Stimulated activated naive CD8-positive, alpha-beta T cell treated with anti-CD3 and anti-CD28 coated beads, Interleukin-15, Interleukin-2, amounts not matched to agents 100 ng/mL and 50 ng/mL, for 24 hours (primary cell): ENCODE measurements around the gene SPTB.
"Not testable (repeated sequence)": the region's sequence is repeated elsewhere in the genome, so short reads cannot be mapped to it uniquely, and the experiment has no call there.

Experiments
- H3K27ac Mint-ChIP-seq: one replicate; pipeline ENCODE4 v1.8.0; 2021; ENCODE audit warnings: mild to moderate bottlenecking, mixed read lengths
- H3K27me3 Mint-ChIP-seq: one replicate; pipeline ENCODE4 v1.8.0; 2021; ENCODE audit warnings: mixed read lengths
- H3K36me3 Mint-ChIP-seq: one replicate; pipeline ENCODE4 v1.8.0; 2021; ENCODE audit warnings: low read depth, mixed read lengths
- H3K4me1 Mint-ChIP-seq: one replicate; pipeline ENCODE4 v1.8.0; 2021; ENCODE audit warnings: low read depth, mixed read lengths
- H3K4me3 Mint-ChIP-seq: one replicate; pipeline ENCODE4 v1.8.0; 2021; ENCODE audit warnings: mild to moderate bottlenecking, mixed read lengths
- H3K9me3 Mint-ChIP-seq: one replicate; pipeline ENCODE4 v1.8.0; 2021; ENCODE audit warnings: mixed read lengths

Gene SPTB

DNA sequence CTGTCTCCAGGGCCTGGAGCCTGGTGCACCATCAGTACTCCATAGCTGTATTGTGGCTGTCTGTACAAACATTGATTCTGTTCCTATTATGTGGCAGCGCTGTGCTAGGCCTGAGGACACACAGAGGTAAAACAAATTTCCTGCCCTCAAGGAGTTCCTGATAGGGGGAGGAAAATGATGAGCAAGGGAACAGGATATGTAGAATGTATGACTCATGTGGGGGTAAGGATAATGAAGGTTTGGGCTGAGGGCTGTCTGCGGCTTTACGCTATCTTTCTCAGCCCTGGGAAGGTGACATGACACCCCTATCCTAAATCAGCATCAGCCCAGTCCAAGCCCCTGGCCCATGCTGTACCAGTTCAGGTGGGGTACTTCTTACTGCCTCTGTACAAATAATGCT, 74.1 kb downstream of the SPTB start:
- not testable (repeated sequence) for H3K36me3 Mint-ChIP-seq, H3K27me3 Mint-ChIP-seq, H3K4me3 Mint-ChIP-seq

DNA sequence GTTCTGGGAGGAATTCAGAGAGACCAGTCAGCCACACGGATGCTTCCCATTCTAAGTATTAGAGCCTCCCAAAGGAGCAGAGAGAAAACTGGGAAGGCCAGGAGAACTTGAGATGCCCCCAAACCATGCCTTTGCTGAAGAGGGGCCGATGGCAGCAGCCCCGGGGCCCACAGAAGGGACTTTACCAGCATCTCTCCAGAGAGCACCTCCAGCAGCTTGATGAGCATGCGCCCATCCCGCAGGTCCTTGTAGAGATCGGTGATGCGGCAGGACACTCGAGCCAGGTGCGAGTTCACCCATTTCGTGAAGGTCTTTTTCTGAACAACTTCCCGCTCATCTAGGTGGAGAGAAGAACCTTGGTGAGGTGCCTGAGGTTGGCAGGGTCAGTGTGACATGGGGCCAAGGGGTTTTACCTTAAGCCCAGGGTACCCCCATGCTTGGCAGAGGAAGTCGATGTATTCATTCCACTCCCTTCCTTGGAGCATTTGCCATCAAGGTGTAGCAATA, 74.9 kb downstream of the SPTB start:
- no peaks in the 10 kb centered on the region for H3K27me3 Mint-ChIP-seq

More for the DNA sequence above, 74.1 kb downstream of the SPTB start:
- H3K27ac Mint-ChIP-seq, H3K4me1 Mint-ChIP-seq, H3K9me3 Mint-ChIP-seq: not testable (repeated sequence)

DNA sequence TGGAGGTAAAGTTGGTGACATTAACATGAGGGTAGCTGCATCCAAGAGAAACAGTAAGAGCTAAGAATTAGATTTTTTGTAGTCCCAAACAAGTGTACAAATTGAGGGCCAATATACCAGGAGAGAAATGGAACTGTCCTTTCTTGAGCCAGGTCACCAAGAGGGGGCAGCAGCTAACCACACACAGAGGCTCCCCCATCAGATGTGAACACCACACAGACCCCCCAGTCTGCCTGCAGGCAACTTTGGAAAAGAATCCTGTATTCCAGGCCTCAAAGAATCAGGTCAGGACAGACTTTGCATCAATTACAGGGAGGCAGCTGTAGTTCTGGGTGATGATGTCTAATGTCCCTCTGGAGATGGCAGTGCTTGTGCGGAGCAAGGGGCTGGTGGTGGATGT, 77.9 kb downstream of the SPTB start:
- H3K27ac Mint-ChIP-seq, result no peak overlapping the region
- no peaks in the 10 kb centered on the region for H3K4me1 Mint-ChIP-seq
- H3K27me3 Mint-ChIP-seq, result no peaks in the 10 kb centered on the region
- H3K36me3 Mint-ChIP-seq, result no peaks in the 10 kb centered on the region
- no peak overlapping the region for H3K4me3 Mint-ChIP-seq
- H3K9me3 Mint-ChIP-seq, result no peaks in the 10 kb centered on the region

More for the DNA sequence above, 74.9 kb downstream of the SPTB start:
- H3K27ac Mint-ChIP-seq, result no peak overlapping the region
- H3K9me3 Mint-ChIP-seq, result no peaks in the 10 kb centered on the region
- no peaks in the 10 kb centered on the region for H3K36me3 Mint-ChIP-seq
- no peak overlapping the region for H3K4me3 Mint-ChIP-seq
- no peaks in the 10 kb centered on the region for H3K4me1 Mint-ChIP-seq

DNA sequence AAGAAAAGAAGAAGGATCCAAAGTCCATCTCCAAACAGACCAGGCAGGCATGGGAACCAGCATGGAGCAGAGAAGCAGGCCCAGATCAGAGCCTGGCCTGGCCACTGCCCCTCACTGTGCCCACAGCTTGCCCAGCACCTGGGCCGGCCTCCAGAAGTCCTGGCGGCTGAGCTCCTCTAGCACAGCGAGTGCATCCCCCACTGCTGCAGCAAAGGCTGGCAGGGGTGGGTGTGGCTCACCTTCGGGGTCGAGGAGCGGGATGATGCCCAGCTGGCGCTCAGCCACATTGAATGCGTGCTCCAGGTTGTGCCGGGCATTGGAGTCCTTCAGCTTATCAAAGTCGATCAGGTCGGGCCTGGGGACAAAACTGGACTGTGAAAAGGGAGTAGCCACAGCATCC, 78.7 kb downstream of the SPTB start:
- H3K27ac Mint-ChIP-seq, result no peak overlapping the region
- H3K36me3 Mint-ChIP-seq, result no peaks in the 10 kb centered on the region
- H3K4me1 Mint-ChIP-seq, result no peaks in the 10 kb centered on the region

DNA sequence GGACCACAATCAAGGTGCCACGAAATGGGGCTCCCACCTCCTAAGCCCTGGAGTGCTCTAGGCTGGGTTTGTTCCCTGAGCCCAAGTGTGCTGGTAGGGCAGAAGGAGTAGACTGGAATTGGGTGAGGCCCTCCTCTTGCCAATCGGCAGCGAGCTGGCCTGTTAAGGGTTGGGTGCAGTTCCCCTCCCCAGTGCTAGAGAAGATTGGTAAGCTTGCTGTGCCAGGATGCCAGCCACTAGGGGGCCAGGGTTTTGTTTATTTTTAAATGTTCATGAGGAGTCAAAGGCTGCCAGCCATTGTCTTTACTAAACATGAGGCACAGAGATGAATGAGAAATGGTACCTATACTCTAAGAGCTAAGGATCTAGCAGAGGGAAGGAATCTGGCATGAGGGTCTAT, 79.7 kb downstream of the SPTB start:
- no peaks in the 10 kb centered on the region for H3K36me3 Mint-ChIP-seq
- H3K27ac Mint-ChIP-seq, result no peak overlapping the region
- H3K9me3 Mint-ChIP-seq, result no peaks in the 10 kb centered on the region
- H3K27me3 Mint-ChIP-seq, result no peaks in the 10 kb centered on the region
- H3K4me3 Mint-ChIP-seq, result no peak overlapping the region
- no peaks in the 10 kb centered on the region for H3K4me1 Mint-ChIP-seq

More for the DNA sequence above, 78.7 kb downstream of the SPTB start:
- Mint-ChIP-seq H3K27me3 (no peaks in the 10 kb centered on the region), H3K4me3 (no peak overlapping the region), H3K9me3 (no peaks in the 10 kb centered on the region)

DNA sequence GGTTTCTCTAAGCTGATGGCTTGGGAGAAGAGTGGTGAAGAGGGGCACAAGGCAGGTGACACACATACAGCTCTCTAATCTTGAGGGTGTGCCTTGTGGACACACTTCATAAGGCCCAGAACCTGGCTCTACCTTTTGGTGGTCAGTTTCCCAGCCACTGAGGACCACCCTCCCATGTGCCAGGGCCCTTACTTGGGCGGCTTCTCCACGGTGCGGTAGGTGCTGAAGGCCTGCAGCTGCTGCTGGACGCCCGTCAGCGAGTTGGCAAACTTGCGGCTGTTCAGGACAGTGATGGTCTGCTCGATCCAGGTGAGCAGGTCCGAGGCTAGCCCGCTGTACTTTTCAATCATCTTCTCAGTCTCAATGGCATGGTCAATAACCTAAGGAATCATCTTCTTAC, 80.2 kb downstream of the SPTB start:
- H3K27ac Mint-ChIP-seq, result no peak overlapping the region
- no peak overlapping the region for H3K4me3 Mint-ChIP-seq
- no peaks in the 10 kb centered on the region for H3K27me3 Mint-ChIP-seq
- no peaks in the 10 kb centered on the region for H3K9me3 Mint-ChIP-seq
- no peaks in the 10 kb centered on the region for H3K36me3 Mint-ChIP-seq
- no peaks in the 10 kb centered on the region for H3K4me1 Mint-ChIP-seq

DNA sequence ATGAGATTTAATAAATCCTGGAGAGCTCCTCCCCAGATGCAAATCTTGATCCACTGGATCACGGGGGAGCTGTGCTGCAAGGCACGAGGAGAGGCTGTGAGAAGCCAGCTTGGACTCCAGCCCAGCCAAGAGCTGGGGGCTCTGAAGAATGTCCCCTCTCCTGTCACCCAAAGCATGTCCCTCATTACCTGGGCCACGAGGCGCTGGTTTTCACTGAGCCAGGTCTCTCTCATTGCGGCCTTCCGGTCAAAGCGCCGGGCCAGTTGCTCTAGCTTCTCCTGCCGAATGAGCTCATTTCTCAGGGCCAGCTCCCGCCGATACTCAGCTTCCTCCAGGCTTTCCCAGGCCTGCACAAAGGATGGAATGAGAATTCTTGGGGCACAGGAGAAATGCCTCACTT, 83.3 kb downstream of the SPTB start:
- Mint-ChIP-seq H3K4me3 (no peak overlapping the region), H3K27me3 (no peaks in the 10 kb centered on the region), H3K9me3 (no peaks in the 10 kb centered on the region), H3K4me1 (no peaks in the 10 kb centered on the region), H3K27ac (no peak overlapping the region), H3K36me3 (no peaks in the 10 kb centered on the region)

DNA sequence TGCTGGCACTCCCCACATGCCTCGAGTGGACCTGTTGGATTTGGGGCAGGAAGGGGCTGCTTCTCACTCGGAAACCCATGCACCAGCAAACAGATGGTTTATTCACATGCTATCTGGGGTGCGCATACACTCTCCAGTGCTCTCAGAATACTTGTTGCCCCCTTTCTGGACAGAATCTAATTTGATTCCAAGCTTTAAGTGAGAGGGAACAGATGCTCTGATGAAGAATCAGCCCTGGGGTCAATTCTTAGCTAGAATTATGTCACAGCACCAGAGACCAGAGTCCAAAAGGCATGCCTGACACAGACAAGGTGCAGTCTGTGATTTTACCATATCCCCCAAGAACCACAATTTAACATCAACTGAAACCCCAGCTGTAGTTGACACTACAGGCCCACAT, 83.8 kb downstream of the SPTB start:
- H3K4me3 Mint-ChIP-seq, result no peak overlapping the region
- no peaks in the 10 kb centered on the region for H3K27me3 Mint-ChIP-seq
- H3K4me1 Mint-ChIP-seq, result no peaks in the 10 kb centered on the region
- H3K27ac Mint-ChIP-seq, result no peak overlapping the region
- no peaks in the 10 kb centered on the region for H3K36me3 Mint-ChIP-seq
- no peaks in the 10 kb centered on the region for H3K9me3 Mint-ChIP-seq

DNA sequence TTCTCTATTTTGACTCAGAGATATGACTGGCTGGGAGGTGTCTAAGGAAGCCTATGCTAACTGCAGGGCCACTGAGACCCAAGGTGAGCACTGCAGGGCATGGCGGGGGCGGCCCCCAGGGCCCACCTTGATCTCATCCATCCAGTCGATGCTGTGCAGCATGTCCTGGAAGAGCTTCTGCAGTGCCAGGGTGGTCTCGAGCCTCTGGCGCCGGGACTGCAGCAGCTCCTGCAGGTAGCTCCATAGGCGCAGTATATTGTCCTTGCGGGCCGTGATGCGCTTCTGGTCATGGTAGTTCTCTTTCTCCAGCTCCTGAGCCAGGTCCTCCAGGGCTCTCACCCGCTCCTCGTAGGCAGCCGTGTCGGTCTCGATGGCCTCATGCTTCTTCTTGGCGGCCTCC, 84.5 kb downstream of the SPTB start:
- Mint-ChIP-seq H3K9me3 (no peaks in the 10 kb centered on the region), H3K4me3 (no peak overlapping the region), H3K36me3 (no peaks in the 10 kb centered on the region), H3K4me1 (no peaks in the 10 kb centered on the region), H3K27ac (no peak overlapping the region), H3K27me3 (no peaks in the 10 kb centered on the region)

DNA sequence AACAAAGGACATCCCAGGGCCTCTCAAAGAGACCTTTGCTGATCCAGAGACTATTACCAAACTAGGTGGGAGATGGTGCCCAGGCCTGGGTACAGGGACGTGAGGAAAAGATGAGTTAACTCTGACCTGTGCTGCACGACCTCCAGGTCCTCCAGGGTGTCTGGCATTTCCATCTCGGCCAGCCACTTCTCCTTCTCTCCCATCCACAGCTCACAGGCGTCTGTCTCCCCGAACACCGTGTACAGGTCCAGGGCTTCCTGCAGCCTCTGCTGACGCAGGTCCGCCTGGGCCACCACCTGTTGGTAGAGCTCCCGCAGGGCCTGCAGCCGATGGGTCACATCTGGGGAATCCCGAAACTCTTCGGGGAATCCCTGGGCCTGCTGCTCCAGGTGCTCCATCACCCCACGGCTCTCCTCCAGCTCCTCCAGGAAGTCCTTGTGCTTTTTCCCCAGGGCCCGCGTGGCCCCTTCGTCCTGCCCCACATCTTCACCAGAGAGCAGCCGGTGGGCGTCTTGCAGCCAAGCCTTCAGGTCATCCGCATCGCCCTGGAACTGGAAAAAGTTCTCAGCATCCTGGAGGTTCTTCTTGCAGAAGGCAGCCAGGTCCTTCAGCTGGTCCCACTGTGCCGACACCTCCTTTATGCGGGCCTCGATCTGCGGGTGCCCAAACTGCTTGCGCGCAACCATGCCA, 86.7 kb downstream of the SPTB start:
- no peaks in the 10 kb centered on the region for H3K9me3 Mint-ChIP-seq
- no peak overlapping the region for H3K4me3 Mint-ChIP-seq
- H3K27me3 Mint-ChIP-seq, result no peaks in the 10 kb centered on the region
- H3K36me3 Mint-ChIP-seq, result no peaks in the 10 kb centered on the region
- no peak overlapping the region for H3K27ac Mint-ChIP-seq
- H3K4me1 Mint-ChIP-seq, result no peaks in the 10 kb centered on the region

DNA sequence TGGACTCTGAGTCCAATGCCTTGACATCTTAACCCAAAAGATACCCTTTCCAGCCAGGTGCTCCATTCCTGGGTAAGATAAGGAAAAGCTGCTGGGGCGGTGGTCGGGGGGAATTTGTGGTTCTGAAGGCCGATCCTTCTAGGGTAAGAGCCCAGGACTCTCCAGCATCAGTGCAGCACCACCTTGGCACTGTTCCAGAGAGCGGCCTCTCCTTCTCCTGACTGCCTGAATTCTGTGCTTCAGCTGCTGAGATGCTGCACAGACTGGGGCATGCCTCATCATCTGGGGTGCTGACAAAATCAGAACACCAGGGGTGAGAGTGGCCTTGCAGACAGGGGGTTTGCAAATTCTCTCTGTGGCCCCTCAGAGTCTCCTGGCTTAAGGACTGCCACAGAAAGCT, 87.5 kb downstream of the SPTB start:
- H3K4me3 Mint-ChIP-seq, result no peak overlapping the region
- H3K4me1 Mint-ChIP-seq, result no peaks in the 10 kb centered on the region
- H3K9me3 Mint-ChIP-seq, result no peaks in the 10 kb centered on the region
- no peaks in the 10 kb centered on the region for H3K27me3 Mint-ChIP-seq
- H3K27ac Mint-ChIP-seq, result no peak overlapping the region
- H3K36me3 Mint-ChIP-seq, result no peaks in the 10 kb centered on the region

DNA sequence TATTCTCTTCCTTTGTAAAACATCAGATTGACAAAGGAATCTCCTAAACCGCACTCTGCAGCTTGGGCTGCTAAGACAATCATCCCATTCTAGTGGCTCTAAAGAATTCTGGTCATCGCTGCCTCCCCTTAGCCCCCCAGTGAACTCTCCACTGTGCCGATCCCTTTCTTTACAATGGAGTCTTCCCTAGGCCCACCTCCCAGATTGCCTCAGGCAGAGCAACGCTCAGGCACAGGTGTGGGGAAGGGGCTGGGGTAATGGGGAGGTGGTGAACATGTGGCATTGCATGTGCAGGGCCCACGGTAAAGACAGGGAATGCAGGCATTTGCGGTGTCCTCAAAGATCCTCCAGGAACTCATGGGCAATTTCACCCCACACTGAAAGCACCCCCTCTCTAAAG, 89.2 kb downstream of the SPTB start:
- Mint-ChIP-seq H3K27me3 (no peaks in the 10 kb centered on the region), H3K4me3 (no peak overlapping the region), H3K27ac (no peak overlapping the region), H3K9me3 (no peaks in the 10 kb centered on the region), H3K36me3 (no peaks in the 10 kb centered on the region), H3K4me1 (no peaks in the 10 kb centered on the region)

DNA sequence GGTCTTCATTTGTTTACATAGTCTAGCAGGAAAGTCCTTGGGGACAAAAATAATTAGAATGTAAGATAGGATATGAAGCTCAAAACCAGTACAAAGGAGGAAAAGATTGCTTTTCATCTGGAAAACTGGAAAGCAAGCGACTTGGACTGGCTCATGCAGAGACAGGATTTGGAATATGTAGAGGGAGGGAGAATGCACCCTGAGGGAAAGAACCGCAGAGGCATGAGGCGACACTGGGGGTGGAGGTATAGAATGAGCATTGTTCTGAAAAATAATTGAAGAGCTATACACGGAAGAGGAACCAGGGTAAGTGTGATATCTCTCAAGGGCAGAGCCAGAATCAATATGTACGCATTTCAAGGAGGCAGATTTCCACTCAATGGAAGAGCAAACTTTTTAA, 90.0 kb downstream of the SPTB start:
- Mint-ChIP-seq H3K27me3 (no peaks in the 10 kb centered on the region), H3K4me3 (no peak overlapping the region), H3K9me3 (no peaks in the 10 kb centered on the region), H3K36me3 (no peaks in the 10 kb centered on the region), H3K4me1 (no peaks in the 10 kb centered on the region), H3K27ac (no peak overlapping the region)

DNA sequence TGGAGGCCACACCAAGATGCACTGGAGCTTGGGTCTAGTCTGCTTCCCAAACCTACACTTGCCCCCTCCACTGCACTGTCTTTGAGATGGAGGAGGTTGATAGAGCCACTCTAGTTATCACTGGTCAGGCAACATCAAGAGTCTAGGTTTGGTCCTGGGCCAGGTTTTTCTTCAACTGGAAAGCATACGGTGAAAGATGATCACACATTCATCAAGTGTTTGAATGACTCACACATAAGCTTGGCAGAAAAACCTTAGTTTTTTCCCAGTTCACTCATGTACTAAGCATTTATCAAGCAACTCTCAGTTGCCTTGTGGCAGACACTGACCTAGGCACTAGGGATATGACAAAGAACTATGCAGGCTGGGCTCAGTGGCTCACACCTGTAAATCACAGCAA, 91.0 kb downstream of the SPTB start:
- H3K36me3 Mint-ChIP-seq, result no peaks in the 10 kb centered on the region
- H3K4me3 Mint-ChIP-seq, result no peak overlapping the region
- H3K27me3 Mint-ChIP-seq, result no peaks in the 10 kb centered on the region
- H3K9me3 Mint-ChIP-seq, result no peaks in the 10 kb centered on the region
- H3K27ac Mint-ChIP-seq, result no peak overlapping the region
- H3K4me1 Mint-ChIP-seq, result no peaks in the 10 kb centered on the region

DNA sequence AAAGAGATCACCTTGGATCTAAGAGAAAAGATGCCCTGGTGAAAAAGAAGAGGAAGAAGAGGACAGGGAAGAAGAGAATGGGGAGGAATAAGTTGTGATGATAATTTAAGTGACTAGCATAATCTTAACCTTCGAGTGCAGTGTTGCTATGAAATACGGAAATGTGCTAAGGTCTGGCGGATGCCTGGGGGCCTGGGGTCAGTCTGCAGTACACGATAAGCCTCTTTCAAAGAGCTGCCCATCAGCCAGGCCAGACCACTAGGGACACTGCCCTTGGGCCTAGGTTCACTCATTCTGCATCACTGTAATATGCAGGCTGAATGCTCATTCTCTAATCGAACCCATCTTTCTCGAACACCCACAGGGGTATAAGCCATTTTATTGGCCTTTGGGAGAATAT, 92.1 kb downstream of the SPTB start:
- Mint-ChIP-seq H3K4me3 (no peak overlapping the region), H3K4me1 (no peaks in the 10 kb centered on the region), H3K36me3 (no peaks in the 10 kb centered on the region), H3K27ac (no peak overlapping the region), H3K27me3 (no peaks in the 10 kb centered on the region), H3K9me3 (no peaks in the 10 kb centered on the region)
